IPS DF 4.7 (cell line): ENCODE measurements around the gene ABCB8.
"Not testable (repeated sequence)": the region's sequence is repeated elsewhere in the genome, so short reads cannot be mapped to it uniquely, and the experiment has no call there.

ENCODE experiments used
- DNase-seq: peaks from one replicate; pipeline ENCODE4 v3.0.0-alpha.2; 2013; ENCODE audit warnings: low spot score; ENCODE audit errors: extremely low read depth

Gene ABCB8

GRCh38 chr7:151034312-151035025 lies 6.2 kb downstream of the ABCB8 start:
- no peak for DNase-seq

DNA sequence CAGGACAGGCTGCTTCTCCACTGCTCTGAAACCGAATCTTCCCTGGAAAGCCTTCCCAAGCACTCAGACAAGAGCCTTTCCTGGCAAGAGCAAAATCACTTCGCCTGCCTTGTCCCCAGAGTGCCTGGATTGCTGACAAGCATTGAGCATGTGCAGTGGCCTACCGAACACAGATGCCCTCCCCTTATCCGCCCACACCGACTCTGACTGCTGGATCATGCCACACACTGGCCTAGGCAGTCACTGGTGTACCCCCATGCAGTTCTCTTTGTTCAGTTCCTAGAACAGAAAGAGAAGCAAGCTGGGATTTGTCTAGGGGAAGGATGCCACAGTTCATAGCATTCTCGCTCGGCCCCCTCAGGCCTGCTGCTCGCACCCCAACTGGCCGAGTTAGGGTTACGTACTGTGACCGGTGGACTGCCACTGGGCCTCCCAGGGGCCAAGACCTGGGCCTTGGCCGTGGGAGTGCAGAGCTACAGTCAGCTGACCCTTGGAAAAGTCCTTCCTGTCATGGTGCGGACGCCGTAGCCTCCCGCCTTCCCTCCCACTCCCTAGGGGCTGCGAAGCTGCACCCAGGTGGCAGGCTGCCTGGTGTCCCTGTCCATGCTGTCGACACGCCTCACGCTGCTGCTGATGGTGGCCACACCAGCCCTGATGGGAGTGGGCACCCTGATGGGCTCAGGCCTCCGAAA lies 6.9 kb downstream of the ABCB8 start:
- no peak for DNase-seq

DNA sequence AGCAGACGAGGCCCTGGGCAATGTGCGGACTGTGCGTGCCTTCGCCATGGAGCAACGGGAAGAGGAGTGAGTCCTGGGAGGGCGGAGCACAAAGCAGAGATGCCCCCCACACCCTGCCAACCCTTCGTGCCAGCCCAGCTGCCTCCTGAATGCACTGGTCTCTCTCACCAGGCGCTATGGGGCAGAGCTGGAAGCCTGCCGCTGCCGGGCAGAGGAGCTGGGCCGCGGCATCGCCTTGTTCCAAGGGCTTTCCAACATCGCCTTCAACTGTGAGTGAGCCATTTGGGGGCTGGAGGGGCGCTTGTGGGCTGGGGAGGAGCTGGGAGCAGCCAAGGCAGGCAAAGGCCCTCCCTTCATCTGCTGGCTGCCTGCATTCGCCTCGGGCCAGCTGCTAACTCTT lies 7.7 kb downstream of the ABCB8 start:
- no peak for DNase-seq

DNA sequence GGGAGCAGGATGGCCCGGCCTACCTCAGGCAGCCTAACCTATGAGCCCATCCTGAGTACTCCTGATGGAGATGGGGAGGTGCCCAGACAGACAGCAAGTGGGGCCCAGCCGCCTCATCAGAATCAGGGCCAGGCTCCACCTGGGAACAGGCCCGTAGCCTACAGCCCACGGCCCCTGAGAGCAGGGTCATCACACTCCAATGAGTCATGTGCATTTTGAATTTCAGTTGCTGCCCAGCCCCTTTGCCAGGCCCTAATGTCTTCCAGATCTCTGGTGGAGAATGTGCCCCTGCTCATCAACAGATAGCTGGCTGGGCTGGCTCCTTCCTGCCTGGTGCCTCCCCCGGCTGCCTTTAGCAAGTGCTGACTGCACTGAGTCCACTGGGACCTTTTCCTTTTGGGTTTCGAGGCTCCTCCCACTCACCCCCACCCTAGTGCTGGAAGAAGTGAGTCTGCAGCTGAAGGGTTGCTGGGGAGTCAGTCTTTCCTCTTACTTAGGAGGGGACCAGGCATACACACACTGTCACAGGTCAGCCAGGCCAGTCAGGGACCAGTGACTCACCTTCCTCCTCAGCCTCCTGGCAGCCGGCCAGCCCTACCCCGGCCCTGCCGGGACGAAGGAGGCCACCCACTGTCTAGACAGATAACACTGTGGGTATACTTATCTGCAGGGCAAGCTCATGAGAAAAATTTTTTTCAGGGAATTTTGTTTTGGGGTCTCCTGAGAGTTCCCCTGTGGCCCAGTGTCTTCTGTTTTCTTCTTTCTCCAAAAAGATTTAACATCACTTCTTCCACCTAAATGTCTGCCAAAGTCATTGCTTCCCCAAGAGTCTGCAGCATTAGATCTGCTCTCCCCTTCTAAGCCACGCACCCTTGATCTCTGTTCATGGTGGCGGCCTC lies 10.9 kb downstream of the ABCB8 start:
- DNase-seq = no peak

- DNase-seq = no peak
Observed at GRCh38 chr7:151039850-151040548, 11.7 kb downstream of the ABCB8 start.

DNA sequence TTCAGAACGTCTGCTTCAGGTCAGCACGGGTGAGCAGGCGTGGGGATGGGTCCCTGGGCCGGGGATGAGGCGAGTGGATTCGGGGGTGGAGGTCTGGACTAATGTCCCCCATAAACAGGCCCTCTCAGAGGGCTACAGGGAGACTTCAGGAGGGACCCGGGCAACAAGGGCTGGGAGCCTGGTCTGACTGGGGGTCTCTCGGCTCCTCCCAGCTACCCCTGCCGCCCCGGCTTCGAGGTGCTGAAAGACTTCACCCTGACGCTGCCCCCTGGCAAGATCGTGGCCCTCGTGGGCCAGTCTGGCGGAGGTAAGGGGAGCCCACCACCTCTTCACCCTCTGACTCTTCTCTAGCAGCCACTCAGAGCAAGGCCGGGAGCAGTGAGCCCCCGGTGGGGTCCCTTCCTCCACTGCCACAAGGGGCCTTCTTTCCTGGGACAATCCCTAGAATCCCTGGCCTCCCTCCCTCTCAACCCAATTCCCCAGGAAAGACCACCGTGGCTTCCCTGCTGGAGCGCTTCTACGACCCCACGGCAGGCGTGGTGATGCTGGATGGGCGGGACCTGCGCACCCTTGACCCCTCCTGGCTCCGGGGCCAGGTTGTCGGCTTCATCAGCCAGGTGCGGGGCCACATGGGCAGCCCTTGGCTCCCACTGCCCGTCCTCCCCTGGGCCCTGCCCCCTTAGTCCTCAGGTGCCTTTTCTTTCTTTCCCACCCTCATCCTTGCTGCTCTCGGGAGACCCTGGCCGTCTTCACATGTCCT lies 12.5 kb downstream of the ABCB8 start:
- DNase-seq = no peak

DNA sequence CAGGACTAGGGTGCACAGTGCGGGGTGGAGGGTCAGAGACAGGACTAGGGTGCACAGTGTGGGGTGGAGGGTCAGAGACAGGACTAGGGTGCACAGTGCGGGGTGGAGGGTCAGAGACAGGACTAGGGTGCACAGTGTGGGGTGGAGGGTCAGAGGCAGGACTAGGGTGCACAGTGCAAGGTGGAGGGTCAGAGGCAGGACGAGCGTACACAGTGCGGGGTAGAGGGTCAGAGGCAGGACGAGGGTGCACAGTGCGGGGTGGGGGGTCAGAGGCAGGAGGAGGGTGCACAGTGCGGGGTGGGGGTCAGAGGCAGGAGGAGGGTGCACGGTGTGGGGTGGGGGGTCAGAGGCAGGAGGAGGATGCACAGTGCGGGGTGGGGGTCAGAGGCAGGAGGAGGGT lies 15.2 kb downstream of the ABCB8 start:
- not testable (repeated sequence) for DNase-seq

DNA sequence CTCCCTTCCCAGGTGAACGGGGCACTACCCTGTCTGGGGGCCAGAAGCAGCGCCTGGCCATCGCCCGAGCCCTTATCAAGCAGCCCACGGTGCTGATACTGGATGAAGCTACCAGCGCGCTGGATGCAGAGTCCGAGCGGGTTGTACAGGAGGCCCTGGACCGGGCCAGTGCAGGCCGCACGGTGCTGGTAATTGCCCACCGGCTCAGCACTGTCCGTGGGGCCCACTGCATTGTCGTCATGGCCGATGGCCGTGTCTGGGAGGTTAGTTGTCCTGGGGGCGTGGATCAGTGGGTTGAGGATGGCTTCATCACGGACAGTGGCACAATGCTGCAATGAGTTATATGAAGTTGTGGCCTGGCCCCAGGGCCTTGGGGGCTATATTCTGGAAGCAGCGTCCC lies 15.7 kb downstream of the ABCB8 start:
- no peak for DNase-seq

DNA sequence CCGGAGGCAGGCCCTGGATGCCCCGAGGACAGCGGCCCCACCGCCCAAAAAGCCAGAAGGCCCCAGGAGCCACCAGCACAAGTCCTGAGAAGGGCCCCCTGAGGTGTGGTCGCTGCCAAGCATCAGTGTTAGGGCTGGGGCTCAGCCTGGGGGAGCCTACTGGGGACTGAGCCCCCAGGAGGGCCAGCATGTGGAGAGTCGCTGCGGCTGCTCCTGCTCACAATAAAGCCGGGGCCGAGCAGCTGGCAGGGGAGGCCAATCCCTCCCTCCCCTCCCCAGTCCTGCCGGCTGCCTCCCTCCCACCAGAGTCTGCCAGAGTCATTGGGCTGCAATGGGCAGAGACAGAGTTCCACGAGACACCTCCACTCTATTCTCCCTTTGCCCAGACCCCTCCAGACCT lies 17.0 kb downstream of the ABCB8 start:
- DNase-seq = no peak

GRCh38 chr7:151045967-151046366 lies 17.7 kb downstream of the ABCB8 start:
- no peak for DNase-seq

DNA sequence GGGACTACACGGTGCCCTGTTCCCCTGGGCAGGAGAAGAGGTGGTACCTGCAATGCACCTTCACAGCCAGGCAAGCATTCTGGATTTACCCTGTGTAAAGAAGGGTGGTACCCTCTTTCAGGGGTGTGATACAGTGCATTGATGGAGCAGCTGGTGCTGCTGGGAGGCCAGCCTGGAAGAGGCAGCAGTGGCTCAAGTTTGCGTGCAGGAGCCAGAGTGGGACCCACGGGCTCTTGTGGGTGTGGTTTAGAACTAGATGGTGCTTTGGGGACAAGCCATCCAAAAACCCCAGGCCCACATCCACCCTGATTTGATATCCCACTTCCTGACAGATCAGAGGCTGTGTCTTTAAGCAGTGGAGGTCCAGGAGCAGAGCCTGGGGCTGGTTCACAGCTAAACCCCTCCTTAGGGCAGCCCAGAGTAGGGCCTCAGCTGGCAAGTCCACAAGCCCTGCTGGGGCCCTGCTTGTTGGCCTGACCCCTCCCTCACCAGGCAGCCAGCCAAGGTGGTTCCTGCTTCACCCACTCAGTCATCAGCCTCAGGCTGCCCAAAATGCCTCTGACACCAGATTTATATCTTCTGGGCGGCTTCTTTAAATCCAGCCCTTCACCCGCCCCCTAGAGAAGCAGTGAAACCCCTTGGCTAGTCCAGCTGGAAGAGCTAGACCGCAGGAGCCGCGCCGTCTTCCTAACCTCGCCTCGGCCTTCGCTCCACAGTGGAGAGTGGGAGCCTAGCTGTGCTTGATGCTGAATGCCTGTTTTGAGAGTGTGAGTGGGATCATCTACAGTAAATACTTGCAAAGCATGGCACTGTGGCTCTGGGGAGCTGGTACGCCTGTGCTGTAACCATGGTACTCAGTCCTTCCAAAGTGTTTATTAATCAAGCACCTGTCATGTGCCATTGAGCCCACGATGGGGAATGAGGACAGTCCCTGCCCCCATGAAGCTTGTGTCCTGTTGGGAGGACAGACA lies 18.6 kb downstream of the ABCB8 start:
- DNase-seq = no peak

GRCh38 chr7:151047976-151048815 lies 19.9 kb downstream of the ABCB8 start, which contains the start of gene ASIC3:
ASIC3 (plus strand) TSS chr7:151048531; CDS start chr7:151048886, 355 bp downstream.
- DNase-seq = no peak

GRCh38 chr7:151048911-151049463 lies 20.7 kb downstream of the ABCB8 start:
- DNase-seq = no peak

- no peak for DNase-seq
Observed at GRCh38 chr7:151051108-151051507, 22.9 kb downstream of the ABCB8 start.

GRCh38 chr7:151053096-151053495 lies 24.8 kb downstream of the ABCB8 start:
- no peak for DNase-seq

DNA sequence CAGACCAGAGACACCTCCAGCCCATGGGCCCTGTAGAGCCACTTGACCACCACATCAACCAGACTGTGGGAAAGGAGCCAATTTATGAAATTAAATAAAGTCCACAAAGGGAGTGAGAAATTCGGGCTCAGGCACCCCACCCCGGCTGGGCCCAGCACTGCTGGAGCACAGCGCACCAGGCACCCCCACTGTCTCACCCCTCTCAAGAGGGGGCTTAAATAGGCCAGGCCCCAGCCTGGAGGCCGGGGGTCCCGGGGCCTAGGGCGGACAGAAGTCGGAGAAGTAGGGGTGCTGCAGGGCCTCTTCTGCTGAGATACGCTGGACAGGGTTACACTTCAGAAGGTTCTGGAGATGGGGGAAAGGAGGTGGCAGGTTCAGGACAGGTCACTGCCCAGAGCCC lies 25.5 kb downstream of the ABCB8 start:
- no peak for DNase-seq

- no peak for DNase-seq
Observed at GRCh38 chr7:151056283-151056665, 28.0 kb downstream of the ABCB8 start.
